ENCODE results near the gene ADGRV1.
A peak's percentile ranks its signal among the peaks of the same experiment; 100 is the strongest.

Gene ADGRV1

DNA sequence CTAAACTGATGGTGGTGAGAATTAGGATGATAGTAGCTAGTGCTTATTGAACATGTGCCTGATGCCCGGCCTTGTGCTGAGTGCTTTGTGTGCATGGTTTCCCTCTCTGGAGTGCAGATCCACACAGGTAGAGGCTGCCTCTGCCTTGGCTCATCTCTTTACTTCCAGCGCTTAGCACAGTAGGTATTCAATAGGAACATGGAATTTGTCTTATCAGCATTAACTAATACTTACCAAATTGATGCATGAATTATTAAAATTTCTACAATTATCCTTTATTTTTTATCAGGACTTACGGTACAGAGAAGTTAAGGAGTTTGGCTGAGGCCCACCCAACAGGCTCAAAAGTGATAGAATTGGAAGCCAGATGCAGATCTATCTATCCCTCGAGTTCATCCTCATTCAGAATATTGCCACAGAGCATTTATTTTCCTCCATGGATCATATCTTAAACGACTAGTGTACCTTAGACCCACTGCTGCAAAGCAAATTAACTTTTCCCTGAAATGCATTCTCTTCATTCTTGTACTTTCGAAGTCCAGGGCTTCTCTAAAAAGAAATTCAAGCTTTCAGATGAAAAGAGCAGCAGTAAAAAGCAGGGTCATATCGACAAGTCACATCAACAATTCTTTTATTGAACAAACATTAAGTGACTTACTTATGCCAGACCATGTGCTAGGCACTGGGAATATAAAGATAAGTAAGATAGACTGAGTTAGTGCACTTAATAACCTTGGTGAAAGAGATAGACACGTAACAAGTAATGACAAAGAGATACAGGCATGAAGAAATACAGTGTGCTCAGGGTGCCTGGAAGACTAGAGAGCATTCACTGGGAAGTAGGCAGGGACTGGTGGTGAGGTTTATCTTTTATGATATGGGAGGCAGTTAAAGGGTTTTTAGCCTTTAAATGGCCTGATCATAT, 534.5 kb downstream of the ADGRV1 start:
- no peak for DNase-seq

GRCh38 chr5:91095313-91095712, 536.7 kb downstream of the ADGRV1 start:
- no peak for DNase-seq

- no peak for DNase-seq
Measured at GRCh38 chr5:91095786-91096385, 537.3 kb downstream of the ADGRV1 start.

DNA sequence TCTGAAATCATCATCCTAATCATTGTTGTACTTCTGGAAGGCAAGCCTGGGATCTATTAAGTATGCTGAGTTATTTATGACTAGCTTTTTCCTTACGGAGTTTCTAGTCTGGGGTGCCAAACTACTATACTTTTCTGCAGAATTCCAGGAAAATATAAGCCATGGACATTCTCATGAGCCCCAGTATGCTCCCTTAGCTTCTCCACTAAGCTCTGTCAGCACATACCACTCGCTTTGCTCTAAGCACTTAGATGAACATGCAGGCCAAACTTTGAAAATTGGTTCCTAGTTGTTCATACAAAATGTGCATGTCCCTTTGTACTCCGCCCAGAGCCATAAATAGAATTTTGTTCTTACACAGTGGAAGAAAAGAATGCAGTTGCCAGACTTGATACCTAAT, 539.9 kb downstream of the ADGRV1 start:
- no peak for DNase-seq

- peak; percentile 11 for DNase-seq
Measured at GRCh38 chr5:91101600-91102379, 543.2 kb downstream of the ADGRV1 start.

- DNase-seq, result no peak
Measured at GRCh38 chr5:91103353-91104061, 544.9 kb downstream of the ADGRV1 start.

GRCh38 chr5:91104062-91104448, 545.5 kb downstream of the ADGRV1 start:
- no peak for DNase-seq

- no peak for DNase-seq
Measured at GRCh38 chr5:91106842-91107511, 548.4 kb downstream of the ADGRV1 start.

GRCh38 chr5:91109634-91110033, 551.0 kb downstream of the ADGRV1 start:
- DNase-seq, result no peak

- DNase-seq, result no peak
Measured at GRCh38 chr5:91110686-91111085, 552.1 kb downstream of the ADGRV1 start.

DNA sequence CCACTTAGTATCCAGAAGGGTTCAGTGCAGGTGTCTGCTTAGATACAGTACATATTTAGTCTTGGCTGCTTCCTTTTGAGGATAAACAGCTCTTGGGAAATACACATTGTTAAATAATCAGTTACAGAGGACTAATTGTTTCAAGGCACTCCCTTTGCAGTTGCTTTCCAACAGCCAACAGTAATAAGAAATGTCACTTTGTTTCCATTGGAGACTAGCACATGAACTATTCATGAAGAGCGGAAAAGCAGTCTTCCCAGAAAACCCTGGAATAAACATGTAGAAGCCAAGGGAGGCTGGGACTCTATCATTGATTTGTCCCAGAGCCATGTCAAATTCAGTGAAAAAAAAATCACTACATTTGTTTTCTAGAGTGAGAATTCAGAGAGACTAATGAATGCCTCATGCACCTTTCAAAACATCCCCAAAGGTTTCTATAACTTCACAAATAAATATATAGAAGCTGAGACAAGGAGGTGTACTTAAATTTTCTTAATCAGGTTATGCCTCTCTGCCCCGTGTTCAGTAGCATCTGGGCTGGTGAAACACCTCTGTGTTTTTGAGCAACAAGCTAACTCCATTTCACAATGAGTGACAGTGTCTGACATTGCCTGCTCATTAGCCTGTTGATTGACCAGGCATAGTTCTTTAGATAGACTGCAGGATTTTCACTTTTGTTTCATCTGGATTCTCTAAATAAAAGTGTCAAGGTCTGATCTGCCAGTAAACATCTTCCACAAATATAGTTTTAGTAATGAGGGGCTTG, 553.1 kb downstream of the ADGRV1 start:
- DNase-seq, result no peak

GRCh38 chr5:91114658-91115057, 556.1 kb downstream of the ADGRV1 start:
- DNase-seq, result no peak

- DNase-seq, result no peak
Measured at GRCh38 chr5:91118354-91118753, 559.8 kb downstream of the ADGRV1 start.

DNA sequence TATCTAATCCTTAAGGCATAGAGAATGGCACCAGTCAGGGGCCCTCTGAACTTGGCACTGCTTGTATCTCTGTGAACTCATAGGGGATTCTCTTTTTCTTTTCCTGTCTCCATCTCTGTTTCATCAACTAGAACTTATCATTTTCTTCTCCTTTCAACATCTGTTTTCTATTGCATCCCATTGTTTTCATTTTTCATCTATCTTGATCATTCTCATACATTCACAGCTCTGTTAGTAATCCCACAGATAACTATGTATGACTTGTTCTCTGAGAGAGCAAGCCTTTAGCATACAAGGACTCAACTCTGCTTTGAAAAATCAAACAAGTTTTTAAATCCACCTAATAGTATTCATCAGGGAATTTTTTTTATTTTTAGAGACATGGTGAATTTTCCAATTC, 560.2 kb downstream of the ADGRV1 start:
- no peak for DNase-seq

GRCh38 chr5:91119217-91119616, 560.6 kb downstream of the ADGRV1 start:
- no peak for DNase-seq

GRCh38 chr5:91119981-91120850, 561.6 kb downstream of the ADGRV1 start:
- DNase-seq, result no peak

DNA sequence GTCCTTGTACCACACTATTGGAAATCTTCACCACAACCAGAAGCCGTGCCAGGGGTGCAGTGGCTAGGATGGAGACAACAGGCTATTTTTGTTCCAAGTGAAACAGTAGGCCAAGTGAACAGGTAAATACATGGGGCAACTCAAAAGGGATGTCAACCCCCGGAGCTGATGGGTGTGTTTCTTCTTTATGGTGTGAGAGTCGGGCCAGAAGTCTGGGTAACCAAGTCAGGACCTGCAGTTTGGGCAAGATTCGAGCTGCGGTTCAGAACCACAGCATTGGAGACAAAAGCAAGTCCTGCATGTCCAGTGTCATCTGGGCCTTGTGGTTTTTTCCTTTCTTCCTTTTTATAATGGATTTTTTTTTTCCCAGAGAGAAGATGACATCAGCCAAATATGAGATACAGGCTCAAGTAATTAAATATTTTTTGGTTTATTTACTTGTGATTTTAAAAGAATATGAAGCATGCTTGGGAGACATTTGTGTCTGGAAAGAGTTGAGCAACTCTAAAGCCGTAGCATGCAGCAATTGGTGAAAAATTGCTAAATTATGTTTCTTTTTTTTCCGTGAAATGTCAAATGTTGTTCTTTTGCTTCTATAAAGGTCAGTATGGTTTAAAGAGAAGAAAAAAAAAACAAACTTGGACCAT, 562.9 kb downstream of the ADGRV1 start:
- no peak for DNase-seq

DNA sequence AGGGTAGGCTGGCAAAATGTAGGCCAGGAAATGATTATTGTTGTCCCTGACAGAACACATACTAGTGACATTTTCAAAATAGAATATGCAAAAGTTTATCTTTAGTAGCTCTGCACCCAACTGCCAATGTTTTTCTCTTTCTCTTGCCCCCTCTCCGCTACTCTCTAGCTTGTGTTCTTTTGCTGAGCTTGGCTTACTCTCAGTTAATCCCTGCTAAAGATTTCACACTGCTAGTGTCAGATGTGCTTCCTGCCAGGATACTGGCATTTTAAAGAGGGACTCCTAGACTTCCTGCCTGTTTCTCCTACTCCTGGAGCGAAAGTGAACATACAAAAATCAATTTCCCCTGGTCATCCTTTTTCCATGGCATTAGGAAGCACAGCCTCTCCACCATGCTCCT, 564.1 kb downstream of the ADGRV1 start:
- DNase-seq, result no peak

DNA sequence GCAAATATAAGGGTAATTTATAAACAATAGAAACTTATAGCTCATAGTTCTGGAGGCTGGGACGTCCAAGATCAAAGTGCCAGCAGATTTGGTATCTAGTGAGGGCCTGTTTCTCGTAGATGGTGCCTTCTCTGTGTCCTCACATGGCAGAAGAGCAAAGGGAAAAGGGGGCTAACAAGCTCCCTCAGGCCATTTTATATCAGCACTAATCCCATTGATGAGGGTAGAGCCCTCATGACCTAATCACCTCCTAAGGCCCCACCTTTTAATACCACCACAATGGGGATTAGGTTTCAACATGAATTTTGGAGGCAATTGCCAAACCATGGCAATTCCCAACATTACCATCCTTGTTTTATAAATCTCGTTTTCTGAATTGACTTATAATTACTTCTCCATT, 564.7 kb downstream of the ADGRV1 start:
- no peak for DNase-seq

DNA sequence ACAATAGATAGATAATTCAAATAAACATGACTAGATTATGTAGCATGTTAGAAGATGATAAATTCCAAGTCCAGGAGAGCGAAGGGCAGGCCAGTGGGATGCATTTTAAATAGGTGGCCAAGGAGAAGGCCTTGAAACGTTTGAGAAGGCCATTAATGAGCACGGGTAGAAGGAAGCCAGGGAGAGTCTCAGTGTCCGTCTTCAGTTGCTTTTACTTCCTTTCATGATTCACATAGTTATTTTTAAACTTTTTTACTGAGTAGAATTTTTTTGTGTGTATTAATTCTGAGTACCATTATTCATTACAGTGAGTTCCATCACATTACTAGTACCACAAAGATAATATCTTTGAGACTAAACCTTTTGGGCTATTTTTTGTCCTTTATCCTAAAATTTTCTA, 565.3 kb downstream of the ADGRV1 start:
- no peak for DNase-seq

Data from NCI-H1105 (cell line).